Trophoblast cell (in vitro differentiated cells and primary cell): Measurements from ENCODE around the gene CNTROB.

Source experiments
- DNase-seq, 2 donors: peaks; one replicate each; pipeline ENCODE4 v3.0.0-alpha.2; 2016
- H2AFZ ChIP-seq: 2 replicates; pipeline ENCODE4 v1.6.1; 2013; ENCODE audit warnings: low read length, moderate library complexity, mild to moderate bottlenecking; ENCODE audit not compliant: insufficient read depth, poor library complexity
- H2AK5ac ChIP-seq: 2 replicates; pipeline ENCODE4 v1.6.1; 2013; ENCODE audit warnings: mild to moderate bottlenecking, low read length
- H2BK120ac ChIP-seq: 2 replicates; pipeline ENCODE4 v1.6.1; 2013; ENCODE audit warnings: low read length, mild to moderate bottlenecking, moderate library complexity; ENCODE audit not compliant: insufficient read depth, poor library complexity
- H2BK12ac ChIP-seq: 2 replicates; pipeline ENCODE4 v1.6.1; 2013; ENCODE audit warnings: mild to moderate bottlenecking, low read length, moderate library complexity
- H2BK5ac ChIP-seq: 2 replicates; pipeline ENCODE4 v1.6.1; 2013; ENCODE audit warnings: low read length, low read depth, moderate library complexity, mild to moderate bottlenecking; ENCODE audit not compliant: poor library complexity
- H3K14ac ChIP-seq: 2 replicates; pipeline ENCODE4 v1.6.1; 2013; ENCODE audit warnings: mild to moderate bottlenecking, low read length
- H3K18ac ChIP-seq: 2 replicates; pipeline ENCODE4 v1.6.1; 2013; ENCODE audit warnings: mild to moderate bottlenecking, low read length
- H3K23ac ChIP-seq: 2 replicates; pipeline ENCODE4 v1.6.1; 2013; ENCODE audit warnings: low read length
- H3K27ac ChIP-seq: 2 replicates; pipeline ENCODE4 v1.5.1; 2013; ENCODE audit warnings: low read depth, mild to moderate bottlenecking, inconsistent platforms, low read length, moderate library complexity
- H3K27me3 ChIP-seq: 2 replicates; pipeline ENCODE4 v1.6.1; 2013; ENCODE audit warnings: inconsistent platforms, mild to moderate bottlenecking, low read length, moderate library complexity; ENCODE audit not compliant: insufficient read depth
- H3K36me3 ChIP-seq, 2 experiments: 1 replicate in 1 of 2; 2 replicates in 1 of 2; pipeline ENCODE4 v1.6.1; 2013; ENCODE audit warnings: low read length in 2 of 2, mild to moderate bottlenecking in 2 of 2, moderate library complexity in 1 of 2; ENCODE audit not compliant: insufficient read depth in 2 of 2, control insufficient read depth in 1 of 2
- H3K4ac ChIP-seq: 2 replicates; pipeline ENCODE4 v1.6.1; 2013; ENCODE audit warnings: low read depth, mild to moderate bottlenecking, low read length, moderate library complexity
- H3K4me1 ChIP-seq, 2 experiments: 1 replicate in 1 of 2; 2 replicates in 1 of 2; pipeline ENCODE4 v1.6.1; 2013; ENCODE audit warnings: low read length in 2 of 2, mild to moderate bottlenecking in 2 of 2, moderate library complexity in 1 of 2; ENCODE audit not compliant: insufficient read depth in 2 of 2, control insufficient read depth in 1 of 2
- H3K4me2 ChIP-seq: 2 replicates; pipeline ENCODE4 v1.6.1; 2013; ENCODE audit warnings: inconsistent platforms, mild to moderate bottlenecking, low read length, moderate library complexity
- H3K4me3 ChIP-seq: 2 replicates; pipeline ENCODE4 v1.5.1; 2013; ENCODE audit warnings: mild to moderate bottlenecking, low read depth, low read length, inconsistent platforms
- H3K79me1 ChIP-seq: one replicate; pipeline ENCODE4 v1.6.1; 2013; ENCODE audit warnings: low read length
- H3K79me2 ChIP-seq: 2 replicates; pipeline ENCODE4 v1.6.1; 2013; ENCODE audit warnings: low read length, mild to moderate bottlenecking; ENCODE audit not compliant: control insufficient read depth, insufficient read depth, poor library complexity
- H3K9ac ChIP-seq: 2 replicates; pipeline ENCODE4 v1.6.1; 2013; ENCODE audit warnings: mild to moderate bottlenecking, low read length
- H3K9me3 ChIP-seq: 2 replicates; pipeline ENCODE4 v1.6.1; 2013; ENCODE audit warnings: low read depth, mild to moderate bottlenecking, control low read depth, inconsistent platforms, low read length; ENCODE audit not compliant: insufficient read depth
- H4K12ac ChIP-seq: 2 replicates; pipeline ENCODE4 v1.6.1; 2013; ENCODE audit warnings: low read depth, mild to moderate bottlenecking, low read length, moderate library complexity
- H4K8ac ChIP-seq: 2 replicates; pipeline ENCODE4 v1.6.1; 2013; ENCODE audit warnings: low read depth, mild to moderate bottlenecking, low read length, moderate library complexity
- H4K91ac ChIP-seq: one replicate; pipeline ENCODE4 v1.6.1; 2013; ENCODE audit warnings: low read depth, mild to moderate bottlenecking, low read length, moderate library complexity
- WGBS: extraction: QIAGEN DNeasy Blood & Tissue Kit; methylation state at CpG from one replicate; pipeline ENCODE4 v1.1.7; 2013; ENCODE audit warnings: missing lambda C conversion rate; ENCODE audit not compliant: insufficient read length, insufficient coverage; ENCODE audit errors: extremely low coverage; 5-methylcytosine and 5-hydroxymethylcytosine counted together

The CNTROB gene

DNA sequence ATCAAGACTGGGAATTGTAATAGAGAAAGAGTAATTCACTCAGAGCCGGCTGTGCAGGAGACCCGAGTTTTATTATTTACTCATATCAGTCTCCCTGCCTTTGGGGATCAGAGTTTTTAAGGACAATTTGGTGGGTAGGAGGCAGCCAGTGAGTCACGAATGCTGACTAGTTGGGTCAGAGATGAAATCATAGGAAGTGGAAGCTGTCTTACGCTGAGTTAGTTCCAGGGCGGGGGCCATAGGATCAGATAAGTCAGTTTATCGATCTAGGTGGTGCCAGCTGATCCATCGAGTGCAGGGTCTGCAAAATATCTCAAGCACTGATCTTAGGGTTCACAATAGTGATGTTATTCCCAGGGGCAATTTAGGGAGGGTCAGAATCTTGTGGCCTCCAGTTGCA is 50.2 kb downstream of the CNTROB start:
- H4K12ac ChIP-seq: no peak overlapping the region
- no peak overlapping the region for H2BK12ac ChIP-seq
- no peak overlapping the region for H3K4me3 ChIP-seq
- no peaks in the 10 kb centered on the region for H3K79me2 ChIP-seq
- H4K91ac ChIP-seq: no peak overlapping the region
- H4K8ac ChIP-seq: no peak overlapping the region
- no peak overlapping the region for H3K23ac ChIP-seq
- H3K27ac ChIP-seq: no peak overlapping the region
- H3K9ac ChIP-seq: no peak overlapping the region
- no peaks in the 10 kb centered on the region for H3K4me1 ChIP-seq
- H3K18ac ChIP-seq: no peak overlapping the region
- no peak overlapping the region for H3K4me2 ChIP-seq
- H3K79me1 ChIP-seq: no peaks in the 10 kb centered on the region
- H2AFZ ChIP-seq: no peak overlapping the region
- no peak overlapping the region for H2AK5ac ChIP-seq
- no CpG with 5 or more reads among the region's 7 CpGs for WGBS
- H2BK5ac ChIP-seq: no peak overlapping the region
- H3K9me3 ChIP-seq: no peaks in the 10 kb centered on the region
- no peaks in the 10 kb centered on the region for H3K27me3 ChIP-seq
- DNase-seq: no peak
- no peaks in the 10 kb centered on the region for H3K36me3 ChIP-seq
- no peak overlapping the region for H2BK120ac ChIP-seq
- H3K14ac ChIP-seq: no peak overlapping the region
- H3K4ac ChIP-seq: no peak overlapping the region

DNA sequence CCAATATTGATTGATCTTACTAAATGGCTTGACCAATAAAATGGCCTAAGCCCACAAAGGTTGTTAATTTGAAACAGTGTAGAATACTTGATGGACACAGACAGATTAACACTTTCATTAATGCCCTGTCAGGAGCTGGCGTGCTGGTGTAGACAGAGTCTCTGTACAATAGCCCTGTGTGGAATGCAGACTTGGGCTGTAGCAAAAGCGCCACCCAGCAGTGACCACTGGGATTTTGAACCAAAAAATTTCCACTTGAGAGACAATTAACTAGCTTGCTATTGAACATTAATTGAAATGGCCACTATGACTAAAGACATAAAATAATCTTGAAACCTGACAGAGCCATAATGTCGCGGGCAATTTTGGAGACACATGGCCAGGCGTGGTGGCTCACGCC is 50.7 kb downstream of the CNTROB start:
- Histone ChIP-seq H2BK5ac (no peak overlapping the region), H3K9ac (no peak overlapping the region), H3K9me3 (no peaks in the 10 kb centered on the region), H3K4me2 (no peak overlapping the region), H3K79me1 (no peaks in the 10 kb centered on the region), H3K18ac (no peak overlapping the region), H2BK12ac (no peak overlapping the region), H2BK120ac (no peak overlapping the region), H3K23ac (no peak overlapping the region), H3K27ac (no peak overlapping the region), H3K4me1 (no peaks in the 10 kb centered on the region), H2AFZ (no peak overlapping the region), H3K27me3 (no peaks in the 10 kb centered on the region), H3K4ac (no peak overlapping the region), H2AK5ac (no peak overlapping the region), H3K36me3 (no peaks in the 10 kb centered on the region), H4K8ac (no peak overlapping the region), H4K12ac (no peak overlapping the region), H3K79me2 (no peaks in the 10 kb centered on the region), H4K91ac (no peak overlapping the region), H3K4me3 (no peak overlapping the region), H3K14ac (no peak overlapping the region)
- WGBS: no CpG with 5 or more reads among the region's 6 CpGs
- DNase-seq: no peak

DNA sequence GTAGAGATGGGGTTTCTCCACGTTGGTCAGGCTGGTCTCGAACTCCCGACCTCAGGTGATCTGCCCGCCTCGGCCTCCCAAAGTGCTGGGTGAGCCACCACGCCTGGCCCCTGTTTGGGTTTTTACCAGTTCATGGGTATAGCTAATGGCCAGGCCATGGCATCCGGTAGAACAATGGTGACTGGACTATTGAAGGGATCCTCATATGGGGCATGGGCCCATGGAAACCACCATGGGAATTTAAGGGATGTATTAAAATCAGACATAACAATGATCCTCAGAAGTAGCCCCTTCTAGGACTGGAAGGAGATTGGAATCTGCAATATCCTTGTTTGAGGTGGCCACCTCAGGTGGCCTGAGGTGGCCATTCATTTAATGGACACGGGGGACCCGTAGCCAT is 52.9 kb downstream of the CNTROB start:
- Histone ChIP-seq H4K12ac (no peak overlapping the region), H3K79me1 (peaks cover 2% of the 10 kb centered on the region), H3K9me3 (no peaks in the 10 kb centered on the region), H3K27me3 (no peaks in the 10 kb centered on the region), H3K36me3 (no peaks in the 10 kb centered on the region), H2BK5ac (no peak overlapping the region), H3K18ac (no peak overlapping the region), H3K14ac (no peak overlapping the region), H3K4me3 (no peak overlapping the region), H3K9ac (no peak overlapping the region), H3K4me1 (peaks cover 0 to 2% of the 10 kb centered on the region in 2 experiments), H4K8ac (no peak overlapping the region), H2AK5ac (no peak overlapping the region), H3K4ac (no peak overlapping the region), H3K4me2 (no peak overlapping the region), H3K27ac (no peak overlapping the region), H2BK12ac (no peak overlapping the region), H3K79me2 (no peaks in the 10 kb centered on the region), H4K91ac (no peak overlapping the region), H2AFZ (no peak overlapping the region), H2BK120ac (no peak overlapping the region), H3K23ac (no peak overlapping the region)
- DNase-seq: no peak
- WGBS: no CpG with 5 or more reads among the region's 9 CpGs

DNA sequence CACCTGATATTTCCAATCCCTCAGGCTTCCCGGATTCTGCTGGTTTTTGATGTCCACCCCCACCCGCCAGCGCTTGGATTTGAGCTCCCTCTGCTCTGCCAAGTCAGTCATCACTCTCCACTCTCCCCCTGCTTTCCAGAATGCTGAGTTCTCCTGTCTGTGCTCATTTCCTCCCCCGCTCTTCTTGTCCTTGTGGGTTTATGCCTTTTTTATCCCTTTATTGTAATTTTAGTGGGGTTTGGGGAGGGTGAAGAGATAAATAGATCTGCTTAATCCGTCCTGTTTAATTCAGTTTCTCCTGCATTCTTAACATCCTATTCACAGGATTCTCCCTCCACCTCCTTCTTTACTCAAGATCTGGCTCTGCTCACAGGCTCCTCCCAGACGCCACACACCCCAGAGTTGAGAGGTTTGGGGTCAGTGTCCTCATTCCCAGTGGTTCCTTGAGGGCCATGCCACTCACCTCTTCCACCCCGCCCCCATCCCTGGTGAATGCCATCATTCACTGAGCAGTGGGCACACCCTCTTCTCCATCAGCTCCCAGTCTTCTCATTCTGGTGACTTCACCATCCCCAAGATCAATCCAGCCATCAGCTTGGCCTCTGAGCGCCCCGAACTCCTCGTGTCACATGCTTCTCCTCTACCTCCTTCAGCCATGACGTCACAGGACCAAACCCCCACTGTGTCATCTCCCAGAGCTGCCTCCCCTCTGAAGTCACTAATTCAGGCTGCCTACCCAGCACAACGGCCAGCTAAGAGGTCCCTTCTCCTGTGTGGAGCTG is 55.3 kb downstream of the CNTROB start:
- H3K27ac ChIP-seq: no peak overlapping the region
- H3K14ac ChIP-seq: no peak overlapping the region
- H3K4ac ChIP-seq: no peak overlapping the region
- H4K91ac ChIP-seq: no peak overlapping the region
- no peak overlapping the region for H2BK5ac ChIP-seq
- H3K4me2 ChIP-seq: no peak overlapping the region
- no peak overlapping the region for H4K12ac ChIP-seq
- H3K18ac ChIP-seq: no peak overlapping the region
- H2BK12ac ChIP-seq: no peak overlapping the region
- H3K9me3 ChIP-seq: no peaks in the 10 kb centered on the region
- H3K36me3 ChIP-seq: no peaks in the 10 kb centered on the region
- no peak overlapping the region for H3K23ac ChIP-seq
- no peaks in the 10 kb centered on the region for H3K27me3 ChIP-seq
- H4K8ac ChIP-seq: no peak overlapping the region
- no peak overlapping the region for H2AFZ ChIP-seq
- H2BK120ac ChIP-seq: no peak overlapping the region
- DNase-seq: no peak
- H3K79me1 ChIP-seq: peaks cover 4% of the 10 kb centered on the region
- WGBS: no CpG with 5 or more reads among the region's 12 CpGs
- peaks cover 0 to 4% of the 10 kb centered on the region in 2 experiments for H3K4me1 ChIP-seq
- no peak overlapping the region for H3K4me3 ChIP-seq
- no peaks in the 10 kb centered on the region for H3K79me2 ChIP-seq
- H2AK5ac ChIP-seq: no peak overlapping the region
- peak overlapping the region; percentile 7 for H3K9ac ChIP-seq
